ENCODE data around the gene APBB3. TPM values are rescaled to one million over a fixed set of nuclear protein-coding genes. Genes with fewer than 3 reads are reported as not detected.
"Not testable (repeated sequence)": the region's sequence is repeated elsewhere in the genome, so short reads cannot be mapped to it uniquely, and the experiment has no call there.

APBB3 gene
- total RNA-seq, 4 donors from 2014 or later = 6.8 to 12.5 (median 11.8) TPM

DNA sequence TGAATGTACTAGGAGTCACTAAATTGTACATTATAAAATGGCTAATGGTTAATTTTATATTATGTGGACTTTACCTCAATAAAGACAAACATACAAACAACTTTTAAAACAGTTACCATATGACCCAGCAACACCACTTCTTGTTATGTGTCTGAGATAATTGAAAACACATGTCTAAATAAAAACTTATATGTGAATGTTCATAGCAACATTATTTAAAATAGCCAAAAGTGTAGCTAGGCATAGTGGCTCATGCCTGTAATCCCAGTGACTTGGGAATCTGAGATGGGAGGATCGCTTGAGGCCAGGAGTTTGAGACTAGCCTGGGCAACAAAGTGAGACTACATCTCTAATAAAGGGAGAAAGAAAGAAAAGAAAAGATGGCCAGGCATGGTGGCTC lies 23.1 kb upstream of the APBB3 start:
- no peaks in the 10 kb centered on the region for H3K27me3 ChIP-seq
- no peak for DNase-seq (ENCODE audit: extremely low spot score)
- TF ChIP-seq CTCF (IDR thresholded peaks at IDR 0.05) (no peak), POLR2A (IDR thresholded peaks at IDR 0.05; ENCODE audit: low read depth) (no peak), POLR2AphosphoS5 (IDR thresholded peaks at IDR 0.05) (no peak), EP300 (IDR thresholded peaks at IDR 0.05) (no peak)
- WGBS = 92% methylated on average over 1 of the region's 1 CpG
- no peaks in the 10 kb centered on the region for H3K36me3 ChIP-seq
- H3K27ac ChIP-seq (replicated peaks in 1 of 4) = no peak overlapping the region
- peaks cover 0 to 5% (median 5%) of the 10 kb centered on the region in 4 donors for H3K4me1 ChIP-seq
- H3K4me3 ChIP-seq = no peak overlapping the region
- peaks cover 0 to 7% (median 3%) of the 10 kb centered on the region in 4 donors for H3K9me3 ChIP-seq
- intact Hi-C loops (cut with DNase I) = no loop called here

DNA sequence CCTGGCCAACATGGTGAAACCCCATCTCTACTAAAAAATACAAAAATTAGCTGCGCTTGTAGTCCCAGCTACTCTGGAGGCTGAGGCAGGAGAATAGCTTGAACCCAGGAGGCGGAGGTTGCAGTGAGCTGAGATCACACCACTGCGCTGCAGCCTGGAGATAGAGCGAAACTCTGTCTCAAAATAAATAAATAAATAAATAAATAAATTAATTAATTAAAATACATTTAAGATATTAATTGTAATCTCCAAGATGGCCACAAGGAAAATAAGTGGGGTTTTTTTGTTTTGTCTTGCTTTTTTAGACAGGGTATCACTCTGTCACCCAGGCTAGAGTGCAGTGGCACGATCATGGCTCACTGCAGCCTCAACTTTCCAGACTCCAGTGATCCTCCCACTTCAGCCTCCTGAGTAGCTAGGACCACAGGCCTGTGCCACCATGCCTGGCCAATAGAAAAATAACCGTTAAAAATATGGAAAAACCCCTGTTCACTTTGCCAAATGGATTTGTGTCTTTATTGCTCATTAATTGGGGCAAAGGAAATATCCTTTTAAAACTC lies 14.9 kb upstream of the APBB3 start:
- intact Hi-C loops (cut with DNase I); H3K36me3 ChIP-seq; H3K4me3 ChIP-seq; H3K27ac ChIP-seq (replicated peaks in 1 of 4); H3K27me3 ChIP-seq; DNase-seq (ENCODE audit: extremely low spot score); H3K4me1 ChIP-seq; H3K9me3 ChIP-seq: not testable (repeated sequence)
- 93% methylated on average over 6 of the region's 6 CpGs for WGBS

DNA sequence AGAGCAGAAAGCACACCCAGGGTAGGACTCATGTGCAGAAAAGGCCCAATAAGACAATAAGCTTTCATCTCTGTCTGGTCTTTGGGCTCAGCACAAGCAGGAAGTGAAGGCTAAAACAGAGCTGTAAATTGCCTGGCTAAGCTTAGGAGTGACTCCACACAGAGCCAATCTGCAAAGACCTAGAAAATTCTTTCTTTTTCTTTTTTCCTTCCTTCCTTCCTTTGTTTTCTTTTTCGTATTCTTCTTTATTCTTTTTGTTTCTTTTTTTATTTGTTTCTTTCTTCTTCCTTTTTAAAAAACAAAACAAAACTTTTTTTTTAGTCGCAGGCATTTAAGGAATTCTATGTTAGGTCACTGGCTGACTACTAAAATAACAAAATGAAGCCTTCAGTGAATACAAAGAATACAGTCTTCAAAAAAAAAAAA lies 12.4 kb upstream of the APBB3 start:
- Histone ChIP-seq H3K27me3 (no peaks in the 10 kb centered on the region), H3K27ac (replicated peaks in 1 of 4) (peak overlapping the region in 1 of 4 donors; percentile 7), H3K36me3 (no peaks in the 10 kb centered on the region), H3K4me3 (no peak overlapping the region), H3K9me3 (no peaks in the 10 kb centered on the region), H3K4me1 (peaks cover 0 to 4% (median 1%) of the 10 kb centered on the region in 4 donors)
- TF ChIP-seq CTCF (IDR thresholded peaks at IDR 0.05) = no peak
- TF ChIP-seq POLR2AphosphoS5 (IDR thresholded peaks at IDR 0.05) = no peak
- no peak for TF ChIP-seq POLR2A (IDR thresholded peaks at IDR 0.05; ENCODE audit: low read depth)
- no peak for TF ChIP-seq EP300 (IDR thresholded peaks at IDR 0.05)
- intact Hi-C loops (cut with DNase I) = no loop called here
- WGBS = 68% methylated on average over 2 of the region's 2 CpGs
- no peak for DNase-seq (ENCODE audit: extremely low spot score)

- Histone ChIP-seq H3K27ac (replicated peaks in 1 of 4) (no peak overlapping the region), H3K4me1 (peaks cover 11 to 19% (median 14%) of the 10 kb centered on the region in 4 donors), H3K36me3 (peaks cover 0 to 5% (median 3%) of the 10 kb centered on the region in 4 donors), H3K27me3 (no peaks in the 10 kb centered on the region), H3K9me3 (no peaks in the 10 kb centered on the region), H3K4me3 (no peak overlapping the region)
- 72% methylated on average over 4 of the region's 8 CpGs for WGBS
- TF ChIP-seq POLR2A (IDR thresholded peaks at IDR 0.05; ENCODE audit: low read depth) = no peak
- TF ChIP-seq CTCF (IDR thresholded peaks at IDR 0.05) = peak; percentile 14 to 45 (median 17)
- intact Hi-C loops (cut with DNase I) = no loop called here
- no peak for DNase-seq (ENCODE audit: extremely low spot score)
These were observed 10.9 kb upstream of the APBB3 start for GRCh38 chr5:140575309-140575708.

DNA sequence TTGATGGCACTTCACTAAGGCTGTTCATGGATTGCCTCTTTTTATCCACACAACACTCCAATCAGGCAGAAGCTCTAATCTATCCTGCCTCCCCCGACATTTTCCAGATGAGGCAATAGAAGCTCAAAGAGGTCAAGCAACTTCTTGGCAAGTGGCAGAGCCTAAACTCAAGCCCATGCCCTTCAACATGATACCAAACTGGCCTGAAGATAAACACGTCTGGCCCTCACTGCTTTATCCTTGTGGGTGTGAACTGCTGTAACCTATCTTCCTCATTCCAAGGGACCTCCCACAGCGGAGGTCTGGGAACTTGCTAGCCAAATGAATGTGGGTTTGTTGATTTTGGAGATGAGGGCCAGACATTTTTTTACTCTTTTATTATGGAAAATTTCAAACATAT lies 9.8 kb upstream of the APBB3 start:
- Histone ChIP-seq H3K4me1 (peaks cover 23 to 30% (median 23%) of the 10 kb centered on the region in 4 donors), H3K27ac (replicated peaks in 1 of 4) (no peak overlapping the region), H3K4me3 (no peak overlapping the region), H3K9me3 (no peaks in the 10 kb centered on the region), H3K36me3 (peaks cover 0 to 13% (median 8%) of the 10 kb centered on the region in 4 donors), H3K27me3 (no peaks in the 10 kb centered on the region)
- no peak for DNase-seq (ENCODE audit: extremely low spot score)
- intact Hi-C loops (cut with DNase I) = no loop called here
- WGBS = 46% methylated on average over 3 of the region's 3 CpGs
- TF ChIP-seq POLR2A (IDR thresholded peaks at IDR 0.05; ENCODE audit: low read depth) (no peak), EP300 (IDR thresholded peaks at IDR 0.05) (no peak), CTCF (IDR thresholded peaks at IDR 0.05) (no peak), POLR2AphosphoS5 (IDR thresholded peaks at IDR 0.05) (no peak)
